Smooth muscle cell (in vitro differentiated cells): Measurements from ENCODE around the gene ATP9B. TPM values are rescaled to one million over a fixed set of nuclear protein-coding genes. Genes with fewer than 3 reads are reported as not detected.

ENCODE experiments used
- DNase-seq: peaks from one replicate; lab custom pipeline; 2025; ENCODE audit not compliant: unreplicated experiment; lab: John Stamatoyannopoulos, UW
- H2AFZ ChIP-seq: fragments of 200-600 bp; sonication (generic); 2 replicates; pipeline ENCODE4 v1.6.0; 2016; ENCODE audit warnings: antibody characterized with exemption, low read depth, mild to moderate bottlenecking
- H3F3A ChIP-seq: fragments of 200-600 bp; sonication (generic); 2 replicates; pipeline ENCODE4 v1.6.0; 2017; ENCODE audit warnings: antibody characterized with exemption, low read depth
- H3K27ac ChIP-seq: fragments of 200-600 bp; sonication (generic); 2 replicates; pipeline ENCODE4 v1.5.1; 2016; ENCODE audit warnings: low read depth, mild to moderate bottlenecking
- H3K27me3 ChIP-seq: fragments of 200-600 bp; sonication (generic); 2 replicates; pipeline ENCODE4 v1.6.1; 2016; ENCODE audit warnings: low read depth, mild to moderate bottlenecking
- H3K36me3 ChIP-seq: fragments of 200-600 bp; sonication (generic); 2 replicates; pipeline ENCODE4 v1.5.1; 2016; ENCODE audit warnings: low read depth
- H3K4me1 ChIP-seq: fragments of 200-600 bp; sonication (generic); 2 replicates; pipeline ENCODE4 v1.5.1; 2016; ENCODE audit warnings: low read depth
- H3K4me2 ChIP-seq: fragments of 200-600 bp; sonication (generic); 2 replicates; pipeline ENCODE4 v1.6.0; 2016; ENCODE audit warnings: mild to moderate bottlenecking
- H3K4me3 ChIP-seq: fragments of 200-600 bp; sonication (generic); 2 replicates; pipeline ENCODE4 v1.5.1; 2016; ENCODE audit warnings: mild to moderate bottlenecking
- H3K79me2 ChIP-seq: fragments of 200-600 bp; sonication (generic); 2 replicates; pipeline ENCODE4 v1.6.0; 2016; ENCODE audit warnings: low read depth, mild to moderate bottlenecking
- H3K9ac ChIP-seq: fragments of 200-600 bp; sonication (generic); 2 replicates; pipeline ENCODE4 v1.6.0; 2016; ENCODE audit warnings: low read depth
- H3K9me3 ChIP-seq: fragments of 200-600 bp; sonication (generic); replicated peaks from 2 replicates; pipeline ENCODE4 v1.5.1; 2016; ENCODE audit warnings: low read depth
- H4K20me1 ChIP-seq: fragments of 200-600 bp; sonication (generic); 2 replicates; pipeline ENCODE4 v1.6.0; 2016; ENCODE audit warnings: low read depth
- WGBS: methylation state at CpG from one replicate; pipeline ENCODE4 v1.1.7; 2016; ENCODE audit warnings: low lambda C conversion rate; 5-methylcytosine and 5-hydroxymethylcytosine counted together
- polyA plus RNA-seq: library from polyadenylated mRNA; unstranded; fragments of >200 nt; fragmentation: Nextera tagmentation; extraction: Ambion mirVana; gene quantifications from 2 replicates; pipeline ENCODE4 v1.2.1, GENCODE V29; 2016
- total RNA-seq: library from RNA; depleted of rRNA; stranded (reverse); fragments of >200 nt; gene quantifications from 2 replicates; pipeline ENCODE4 v1.2.3, GENCODE V29; 2014
- TF ChIP-seq, protein P1 (sequence below): fragments of 200-600 bp; sonication (generic); IDR thresholded peaks from 2 replicates; pipeline ENCODE4 v1.5.1; 2017; ENCODE audit warnings: borderline replicate concordance, mild to moderate bottlenecking, antibody characterized with exemption; ENCODE audit not compliant: insufficient read depth, poor library complexity, severe bottlenecking

Gene ATP9B
- total and polyA plus RNA-seq, 2 experiments from 2014 or later = 6.1 to 16.4 TPM

DNA sequence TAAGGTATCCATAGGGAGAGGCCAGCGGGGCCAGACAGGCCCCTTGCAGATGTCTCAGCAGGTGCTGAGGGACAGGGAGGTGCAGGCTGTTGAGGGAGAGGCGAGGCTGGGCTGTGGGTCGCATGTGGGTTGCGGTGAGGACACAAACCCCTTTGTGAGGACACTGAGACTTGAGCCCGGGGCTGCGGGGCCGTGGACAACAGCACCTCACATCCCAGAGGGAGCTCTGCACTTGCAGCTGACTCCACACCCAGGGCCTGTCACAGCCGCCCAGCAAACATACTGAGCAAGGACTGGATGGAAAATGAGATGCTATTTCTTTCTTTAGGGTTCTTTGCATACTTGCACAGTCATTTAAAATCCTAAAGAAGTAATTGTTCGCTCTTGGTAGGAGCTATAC lies 231.2 kb downstream of the ATP9B start:
- Histone ChIP-seq H3K79me2 (no peaks in the 10 kb centered on the region), H3F3A (no peaks in the 10 kb centered on the region), H3K4me2 (no peak overlapping the region), H3K4me1 (no peaks in the 10 kb centered on the region), H3K27me3 (no peaks in the 10 kb centered on the region), H3K4me3 (no peak overlapping the region), H3K9ac (no peak overlapping the region), H2AFZ (no peak overlapping the region), H3K36me3 (no peaks in the 10 kb centered on the region), H3K27ac (no peak overlapping the region), H4K20me1 (no peaks in the 10 kb centered on the region), H3K9me3 (no peaks in the 10 kb centered on the region)
- WGBS = 86% methylated on average over 9 of the region's 9 CpGs
- TF ChIP-seq, protein P1, sequence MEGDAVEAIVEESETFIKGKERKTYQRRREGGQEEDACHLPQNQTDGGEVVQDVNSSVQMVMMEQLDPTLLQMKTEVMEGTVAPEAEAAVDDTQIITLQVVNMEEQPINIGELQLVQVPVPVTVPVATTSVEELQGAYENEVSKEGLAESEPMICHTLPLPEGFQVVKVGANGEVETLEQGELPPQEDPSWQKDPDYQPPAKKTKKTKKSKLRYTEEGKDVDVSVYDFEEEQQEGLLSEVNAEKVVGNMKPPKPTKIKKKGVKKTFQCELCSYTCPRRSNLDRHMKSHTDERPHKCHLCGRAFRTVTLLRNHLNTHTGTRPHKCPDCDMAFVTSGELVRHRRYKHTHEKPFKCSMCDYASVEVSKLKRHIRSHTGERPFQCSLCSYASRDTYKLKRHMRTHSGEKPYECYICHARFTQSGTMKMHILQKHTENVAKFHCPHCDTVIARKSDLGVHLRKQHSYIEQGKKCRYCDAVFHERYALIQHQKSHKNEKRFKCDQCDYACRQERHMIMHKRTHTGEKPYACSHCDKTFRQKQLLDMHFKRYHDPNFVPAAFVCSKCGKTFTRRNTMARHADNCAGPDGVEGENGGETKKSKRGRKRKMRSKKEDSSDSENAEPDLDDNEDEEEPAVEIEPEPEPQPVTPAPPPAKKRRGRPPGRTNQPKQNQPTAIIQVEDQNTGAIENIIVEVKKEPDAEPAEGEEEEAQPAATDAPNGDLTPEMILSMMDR = no peak
- DNase-seq = no peak

DNA sequence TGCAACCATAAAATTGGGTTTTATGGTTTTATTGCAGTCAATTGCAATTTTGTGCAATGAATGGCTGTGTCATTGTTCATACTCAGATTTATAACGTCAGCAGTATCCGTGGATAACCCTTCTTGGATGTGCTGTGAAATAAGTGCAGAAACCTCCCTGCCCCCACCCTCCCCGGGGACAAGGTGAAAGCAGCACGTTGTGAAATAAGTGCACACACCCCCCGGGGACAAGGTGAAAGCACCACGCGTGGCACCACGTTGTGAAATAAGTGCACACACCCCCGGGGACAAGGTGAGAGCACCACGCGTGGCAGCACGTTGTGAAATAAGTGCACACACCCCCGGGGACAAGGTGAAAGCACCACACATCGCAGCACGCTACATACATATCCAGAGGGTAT lies 232.9 kb downstream of the ATP9B start:
- H3F3A ChIP-seq = no peaks in the 10 kb centered on the region
- WGBS = 91% methylated on average over 15 of the region's 15 CpGs
- H3K4me3 ChIP-seq = no peak overlapping the region
- no peak overlapping the region for H3K4me2 ChIP-seq
- no peaks in the 10 kb centered on the region for H3K79me2 ChIP-seq
- H3K27ac ChIP-seq = no peak overlapping the region
- H3K36me3 ChIP-seq = no peaks in the 10 kb centered on the region
- H3K27me3 ChIP-seq = no peaks in the 10 kb centered on the region
- H4K20me1 ChIP-seq = no peaks in the 10 kb centered on the region
- no peak overlapping the region for H3K9ac ChIP-seq
- H3K9me3 ChIP-seq = no peaks in the 10 kb centered on the region
- H2AFZ ChIP-seq = no peak overlapping the region
- TF ChIP-seq, protein P1 = no peak
- DNase-seq = no peak
- H3K4me1 ChIP-seq = no peaks in the 10 kb centered on the region

DNA sequence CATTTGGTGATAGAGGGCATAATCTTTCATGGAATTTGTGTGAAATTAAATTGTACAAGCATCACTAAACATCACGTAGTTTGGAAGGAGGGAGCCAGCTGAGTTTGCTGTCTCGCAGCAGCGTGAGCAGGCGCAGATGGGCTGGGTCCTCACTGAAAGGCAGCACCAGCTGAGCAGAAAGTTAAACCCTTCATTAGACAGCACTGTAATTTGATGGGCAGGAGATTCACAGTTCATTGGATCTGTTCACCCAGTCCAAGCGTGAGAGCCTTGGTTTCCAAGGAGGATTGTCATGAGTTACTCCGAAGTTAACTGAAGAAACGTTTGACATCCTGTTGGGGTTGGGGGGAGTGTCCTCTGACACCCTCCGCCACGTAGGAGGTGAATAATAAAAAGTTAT lies 236.7 kb downstream of the ATP9B start:
- H3K36me3 ChIP-seq = no peaks in the 10 kb centered on the region
- H4K20me1 ChIP-seq = no peaks in the 10 kb centered on the region
- no peaks in the 10 kb centered on the region for H3K79me2 ChIP-seq
- WGBS = 95% methylated on average over 9 of the region's 9 CpGs
- H3K4me3 ChIP-seq = no peak overlapping the region
- H3K9ac ChIP-seq = no peak overlapping the region
- no peak for DNase-seq
- H3K9me3 ChIP-seq = no peaks in the 10 kb centered on the region
- TF ChIP-seq, protein P1 = no peak
- no peak overlapping the region for H2AFZ ChIP-seq
- H3K27ac ChIP-seq = no peak overlapping the region
- no peak overlapping the region for H3K4me2 ChIP-seq
- H3K4me1 ChIP-seq = no peaks in the 10 kb centered on the region
- H3K27me3 ChIP-seq = no peaks in the 10 kb centered on the region
- no peaks in the 10 kb centered on the region for H3F3A ChIP-seq

DNA sequence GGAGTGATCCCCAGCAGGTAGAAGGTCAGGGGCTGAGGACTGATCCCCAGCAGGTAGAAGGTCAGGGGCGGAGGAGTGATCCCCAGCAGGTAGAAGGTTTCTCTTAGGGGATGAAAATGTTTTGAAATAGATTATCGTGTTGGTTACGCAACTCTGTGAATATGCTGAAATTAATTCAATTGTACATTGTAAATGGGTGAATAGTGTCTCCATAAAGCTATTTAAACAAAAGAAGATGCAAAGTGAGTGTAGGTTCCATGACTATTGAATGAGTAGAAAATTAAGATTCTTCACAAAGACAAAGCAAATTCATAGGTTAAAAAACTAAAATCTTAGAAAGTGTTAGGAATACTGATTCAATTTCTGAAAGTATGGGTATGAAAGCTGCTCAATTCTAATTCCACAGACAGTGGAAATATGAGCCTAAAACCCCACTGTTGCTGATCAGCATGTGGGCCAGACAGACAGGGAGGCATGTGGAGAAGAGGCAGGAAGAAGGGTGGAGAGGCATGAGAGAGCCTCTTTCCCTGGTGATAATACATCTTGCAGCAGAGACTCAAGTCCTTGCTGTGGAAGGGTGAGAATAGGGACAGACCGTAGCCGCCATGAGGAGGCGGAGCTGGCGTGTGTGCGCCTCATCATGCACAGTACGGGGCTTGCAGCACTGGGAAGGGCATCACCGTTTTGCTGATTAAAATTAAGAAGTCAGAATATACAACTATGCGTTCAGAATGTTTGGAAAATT lies 240.6 kb downstream of the ATP9B start:
- H3K4me3 ChIP-seq = no peak overlapping the region
- no peaks in the 10 kb centered on the region for H4K20me1 ChIP-seq
- no peaks in the 10 kb centered on the region for H3K36me3 ChIP-seq
- no peak for DNase-seq
- no peaks in the 10 kb centered on the region for H3K79me2 ChIP-seq
- no peak overlapping the region for H3K9ac ChIP-seq
- H3K9me3 ChIP-seq = no peaks in the 10 kb centered on the region
- no peak overlapping the region for H3K27ac ChIP-seq
- H3F3A ChIP-seq = no peaks in the 10 kb centered on the region
- H3K4me2 ChIP-seq = no peak overlapping the region
- TF ChIP-seq, protein P1 = no peak
- H3K27me3 ChIP-seq = no peaks in the 10 kb centered on the region
- no peaks in the 10 kb centered on the region for H3K4me1 ChIP-seq
- H2AFZ ChIP-seq = no peak overlapping the region
- WGBS = 92% methylated on average over 11 of the region's 11 CpGs
